VCaP (cell line): Measurements from ENCODE around the gene PHYH.

ENCODE experiments used
- H3K27ac ChIP-seq: fragments of 450-650 bp; 2 replicates; pipeline ENCODE4 v1.5.1; 2017
- CTCF ChIP-seq: fragments of 450-650 bp; conservative IDR thresholded peaks from 2 replicates; pipeline ENCODE4 v1.5.1; 2017; ENCODE audit warnings: mild to moderate bottlenecking, moderate library complexity

The PHYH gene

GRCh38 chr10:13329565-13329964, 29.7 kb upstream of the PHYH start:
- H3K27ac ChIP-seq, result no peak overlapping the region
- no peak for TF ChIP-seq CTCF

GRCh38 chr10:13328613-13329012, 28.7 kb upstream of the PHYH start:
- H3K27ac ChIP-seq, result no peak overlapping the region; the same call in 1 of the 2 replicates
- TF ChIP-seq CTCF, result no peak

GRCh38 chr10:13328126-13328525, 28.3 kb upstream of the PHYH start:
- TF ChIP-seq CTCF, result no peak
- peak overlapping the region; percentile 43 for H3K27ac ChIP-seq

GRCh38 chr10:13327534-13327933, 27.7 kb upstream of the PHYH start:
- no peak for TF ChIP-seq CTCF
- peak overlapping the region; percentile 43 for H3K27ac ChIP-seq

- no peak overlapping the region for H3K27ac ChIP-seq
- no peak for TF ChIP-seq CTCF
Measured at GRCh38 chr10:13322615-13323148, 22.8 kb upstream of the PHYH start.

GRCh38 chr10:13321576-13321975, 21.7 kb upstream of the PHYH start:
- H3K27ac ChIP-seq, result no peak overlapping the region
- TF ChIP-seq CTCF, result no peak

- no peak overlapping the region for H3K27ac ChIP-seq
- TF ChIP-seq CTCF, result no peak
Measured at GRCh38 chr10:13319166-13319565, 19.3 kb upstream of the PHYH start.
